IPS DF 6.9 (cell line): ENCODE measurements around the gene CIITA.
A peak's percentile ranks its signal among the peaks of the same experiment; 100 is the strongest.

Source experiments
- DNase-seq: peaks from one replicate; pipeline ENCODE4 v3.0.0-alpha.2; 2013; ENCODE audit warnings: low read depth, low spot score
- H3K27ac ChIP-seq: one replicate; pipeline ENCODE4 v1.5.1; 2013; ENCODE audit warnings: low read length, control low read depth
- H3K27me3 ChIP-seq: 2 replicates; pipeline ENCODE4 v1.6.1; 2013; ENCODE audit warnings: mild to moderate bottlenecking, low read length; ENCODE audit not compliant: control insufficient read depth, insufficient read depth
- H3K36me3 ChIP-seq: 2 replicates; pipeline ENCODE4 v1.6.1; 2013; ENCODE audit warnings: low read length; ENCODE audit not compliant: control insufficient read depth, insufficient read depth
- H3K4me1 ChIP-seq: 2 replicates; pipeline ENCODE4 v1.6.1; 2013; ENCODE audit warnings: low read length; ENCODE audit not compliant: control insufficient read depth, insufficient read depth
- H3K4me3 ChIP-seq: 2 replicates; pipeline ENCODE4 v1.5.1; 2013; ENCODE audit warnings: mild to moderate bottlenecking, low read length
- H3K9me3 ChIP-seq: 2 replicates; pipeline ENCODE4 v1.6.1; 2013; ENCODE audit warnings: low read length, inconsistent platforms; ENCODE audit not compliant: control insufficient read depth, insufficient read depth
- WGBS: extraction: QIAGEN DNeasy Blood & Tissue Kit; methylation state at CpG from one replicate; pipeline ENCODE4 v1.1.7; 2013; ENCODE audit warnings: mixed read lengths, missing lambda C conversion rate; ENCODE audit not compliant: insufficient read length, insufficient coverage; 5-methylcytosine and 5-hydroxymethylcytosine counted together

Gene CIITA

GRCh38 chr16:10870137-10870776, 6.7 kb upstream of the CIITA start:
- Histone ChIP-seq H3K4me3 (no peak overlapping the region), H3K27ac (no peak overlapping the region), H3K9me3 (no peaks in the 10 kb centered on the region), H3K4me1 (no peaks in the 10 kb centered on the region), H3K36me3 (no peaks in the 10 kb centered on the region), H3K27me3 (no peaks in the 10 kb centered on the region)
- DNase-seq: no peak
- WGBS: no CpG with 5 or more reads among the region's 5 CpGs

GRCh38 chr16:10870808-10871156, 6.2 kb upstream of the CIITA start:
- no peak overlapping the region for H3K4me3 ChIP-seq
- no peaks in the 10 kb centered on the region for H3K4me1 ChIP-seq
- no peaks in the 10 kb centered on the region for H3K36me3 ChIP-seq
- DNase-seq: no peak
- H3K27me3 ChIP-seq: no peaks in the 10 kb centered on the region
- H3K27ac ChIP-seq: no peak overlapping the region
- H3K9me3 ChIP-seq: no peaks in the 10 kb centered on the region
- no CpG with 5 or more reads among the region's 5 CpGs for WGBS

- no CpG with 5 or more reads among the region's 10 CpGs for WGBS
- no peak for DNase-seq
- Histone ChIP-seq H3K27ac (no peak overlapping the region), H3K9me3 (no peaks in the 10 kb centered on the region), H3K27me3 (no peaks in the 10 kb centered on the region), H3K36me3 (no peaks in the 10 kb centered on the region), H3K4me1 (no peaks in the 10 kb centered on the region), H3K4me3 (no peak overlapping the region)
These were observed 5.6 kb upstream of the CIITA start for GRCh38 chr16:10871157-10871991.

DNA sequence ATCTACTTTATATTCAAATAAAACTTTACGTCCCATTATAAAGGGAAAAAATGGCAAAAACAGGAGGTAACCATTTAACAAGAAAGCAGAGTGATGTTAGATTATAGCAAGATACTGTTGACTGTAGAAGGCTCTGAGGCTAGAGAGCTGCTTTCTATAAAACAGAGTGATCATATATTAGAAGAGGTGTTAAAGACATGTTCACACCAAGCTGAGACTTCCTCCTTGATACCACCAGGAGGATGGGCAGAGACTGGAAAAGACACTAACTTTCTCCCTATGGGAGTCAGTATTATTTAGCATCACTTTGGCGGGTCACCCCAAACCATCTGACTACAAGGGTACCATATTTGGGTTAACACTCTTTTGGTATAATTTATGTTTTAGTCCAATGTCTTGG, 687 bp upstream of the CIITA start:
- no CpG with 5 or more reads among the region's 2 CpGs for WGBS
- H3K27me3 ChIP-seq: peaks cover 6% of the 10 kb centered on the region; the same call in 1 of the 2 replicates
- H3K9me3 ChIP-seq: no peaks in the 10 kb centered on the region
- H3K4me1 ChIP-seq: 0 out of 2 replicates have a peak, but pooled peaks cover 2% of the 10 kb centered on the region
- H3K4me3 ChIP-seq: no peak overlapping the region
- no peak overlapping the region for H3K27ac ChIP-seq
- no peak for DNase-seq
- H3K36me3 ChIP-seq: no peaks in the 10 kb centered on the region

DNA sequence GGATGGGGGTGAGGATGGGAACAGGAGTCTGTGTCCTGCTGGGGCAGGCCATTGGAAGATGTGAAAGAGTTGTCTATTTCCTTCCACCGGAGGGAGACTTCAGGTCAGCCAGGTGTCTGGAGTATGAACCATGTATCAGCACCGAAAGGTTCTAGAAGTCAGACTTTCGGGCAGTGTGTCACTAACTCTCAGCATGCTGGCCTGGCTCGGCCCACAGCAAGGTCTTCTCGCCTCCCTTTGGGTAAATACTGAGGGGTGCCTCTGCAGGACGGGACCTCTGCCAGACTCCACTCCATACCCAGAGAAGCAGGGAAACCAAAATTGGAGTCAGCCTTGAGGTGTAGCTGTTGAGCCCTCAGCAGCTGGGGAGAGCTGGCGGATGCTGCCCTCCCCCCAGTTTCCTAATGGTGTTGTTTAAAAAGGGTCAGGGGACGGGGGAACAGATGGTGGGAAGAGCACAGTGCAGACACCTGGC, 507 bp downstream of the CIITA start:
- Histone ChIP-seq H3K27ac (no peak overlapping the region), H3K27me3 (peaks cover 6% of the 10 kb centered on the region; the same call in 1 of the 2 replicates), H3K36me3 (no peaks in the 10 kb centered on the region), H3K4me1 (0 out of 2 replicates have a peak, but pooled peaks cover 2% of the 10 kb centered on the region), H3K9me3 (no peaks in the 10 kb centered on the region), H3K4me3 (no peak overlapping the region)
- no peak for DNase-seq
- WGBS: no CpG with 5 or more reads among the region's 8 CpGs

- Histone ChIP-seq H3K4me1 (0 out of 2 replicates have a peak, but pooled peaks cover 2% of the 10 kb centered on the region), H3K27ac (no peak overlapping the region), H3K27me3 (peaks cover 6% of the 10 kb centered on the region; the same call in 1 of the 2 replicates), H3K9me3 (no peaks in the 10 kb centered on the region), H3K36me3 (no peaks in the 10 kb centered on the region), H3K4me3 (no peak overlapping the region)
- WGBS: no CpG with 5 or more reads among the region's 4 CpGs
- no peak for DNase-seq
These were observed 1.3 kb downstream of the CIITA start for GRCh38 chr16:10878328-10878643.

GRCh38 chr16:10878644-10879501, 1.9 kb downstream of the CIITA start:
- no CpG with 5 or more reads among the region's 49 CpGs for WGBS
- H3K27ac ChIP-seq: no peak overlapping the region
- no peaks in the 10 kb centered on the region for H3K36me3 ChIP-seq
- H3K9me3 ChIP-seq: no peaks in the 10 kb centered on the region
- H3K4me1 ChIP-seq: 0 out of 2 replicates have a peak, but pooled peaks cover 2% of the 10 kb centered on the region
- peaks cover 6% of the 10 kb centered on the region; the same call in 1 of the 2 replicates for H3K27me3 ChIP-seq
- H3K4me3 ChIP-seq: peak overlapping the region; percentile 23; the same call in 1 of the 2 replicates
- no peak for DNase-seq

- no peak for DNase-seq
- no CpG with 5 or more reads among the region's 21 CpGs for WGBS
- Histone ChIP-seq H3K9me3 (no peaks in the 10 kb centered on the region), H3K36me3 (no peaks in the 10 kb centered on the region), H3K4me1 (0 out of 2 replicates have a peak, but pooled peaks cover 2% of the 10 kb centered on the region), H3K4me3 (no peak overlapping the region), H3K27me3 (peaks cover 6% of the 10 kb centered on the region; the same call in 1 of the 2 replicates), H3K27ac (no peak overlapping the region)
These were observed 2.9 kb downstream of the CIITA start for GRCh38 chr16:10879681-10880589.

DNA sequence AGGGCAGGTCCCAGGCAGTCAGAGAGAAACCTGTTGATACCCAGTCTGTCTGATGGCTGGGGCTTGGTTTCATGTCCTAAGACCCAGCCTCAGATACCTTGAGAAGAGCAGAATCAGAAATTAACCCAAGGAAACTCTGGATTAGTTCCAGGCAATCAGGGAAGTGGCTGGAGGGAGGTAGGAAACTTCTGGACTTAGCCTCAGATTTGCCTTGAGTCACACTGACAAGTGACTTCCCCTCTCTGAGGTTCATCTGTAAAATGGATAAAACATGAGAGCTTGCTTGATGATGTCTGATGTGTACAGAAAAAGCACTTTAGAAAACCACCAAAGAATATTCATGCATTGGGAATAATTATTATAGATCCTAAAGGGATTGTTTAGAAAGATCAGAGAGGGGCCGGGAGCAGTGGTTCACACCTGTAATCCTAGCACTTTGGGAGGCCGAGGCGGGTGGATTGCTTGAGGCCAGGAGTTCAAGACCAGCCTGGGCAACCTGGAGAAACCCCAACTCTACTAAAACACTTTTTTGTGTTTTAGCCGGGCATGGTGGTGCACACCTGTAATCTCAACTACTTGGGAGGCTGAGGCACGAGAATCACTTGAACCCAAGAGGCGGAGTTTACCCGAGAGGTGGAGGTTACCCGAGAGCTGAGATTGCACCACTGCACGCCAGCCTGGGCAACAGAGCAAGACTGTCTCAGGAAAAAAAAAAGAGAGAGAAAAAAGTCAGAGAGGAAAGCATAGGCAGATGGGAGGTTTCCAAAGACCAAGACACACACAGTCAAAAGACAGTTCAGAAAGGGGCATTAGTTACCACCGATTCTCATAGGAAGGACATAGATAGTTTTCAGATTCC, 3.8 kb downstream of the CIITA start:
- H3K27me3 ChIP-seq: peaks cover 6% of the 10 kb centered on the region; the same call in 1 of the 2 replicates
- DNase-seq: no peak
- WGBS: no CpG with 5 or more reads among the region's 10 CpGs
- H3K4me3 ChIP-seq: no peak overlapping the region
- no peaks in the 10 kb centered on the region for H3K9me3 ChIP-seq
- H3K27ac ChIP-seq: no peak overlapping the region
- H3K4me1 ChIP-seq: 0 out of 2 replicates have a peak, but pooled peaks cover 2% of the 10 kb centered on the region
- H3K36me3 ChIP-seq: no peaks in the 10 kb centered on the region
